ENCODE data around the gene HYAL3.

The HYAL3 gene, protein sequence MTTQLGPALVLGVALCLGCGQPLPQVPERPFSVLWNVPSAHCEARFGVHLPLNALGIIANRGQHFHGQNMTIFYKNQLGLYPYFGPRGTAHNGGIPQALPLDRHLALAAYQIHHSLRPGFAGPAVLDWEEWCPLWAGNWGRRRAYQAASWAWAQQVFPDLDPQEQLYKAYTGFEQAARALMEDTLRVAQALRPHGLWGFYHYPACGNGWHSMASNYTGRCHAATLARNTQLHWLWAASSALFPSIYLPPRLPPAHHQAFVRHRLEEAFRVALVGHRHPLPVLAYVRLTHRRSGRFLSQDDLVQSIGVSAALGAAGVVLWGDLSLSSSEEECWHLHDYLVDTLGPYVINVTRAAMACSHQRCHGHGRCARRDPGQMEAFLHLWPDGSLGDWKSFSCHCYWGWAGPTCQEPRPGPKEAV

DNA sequence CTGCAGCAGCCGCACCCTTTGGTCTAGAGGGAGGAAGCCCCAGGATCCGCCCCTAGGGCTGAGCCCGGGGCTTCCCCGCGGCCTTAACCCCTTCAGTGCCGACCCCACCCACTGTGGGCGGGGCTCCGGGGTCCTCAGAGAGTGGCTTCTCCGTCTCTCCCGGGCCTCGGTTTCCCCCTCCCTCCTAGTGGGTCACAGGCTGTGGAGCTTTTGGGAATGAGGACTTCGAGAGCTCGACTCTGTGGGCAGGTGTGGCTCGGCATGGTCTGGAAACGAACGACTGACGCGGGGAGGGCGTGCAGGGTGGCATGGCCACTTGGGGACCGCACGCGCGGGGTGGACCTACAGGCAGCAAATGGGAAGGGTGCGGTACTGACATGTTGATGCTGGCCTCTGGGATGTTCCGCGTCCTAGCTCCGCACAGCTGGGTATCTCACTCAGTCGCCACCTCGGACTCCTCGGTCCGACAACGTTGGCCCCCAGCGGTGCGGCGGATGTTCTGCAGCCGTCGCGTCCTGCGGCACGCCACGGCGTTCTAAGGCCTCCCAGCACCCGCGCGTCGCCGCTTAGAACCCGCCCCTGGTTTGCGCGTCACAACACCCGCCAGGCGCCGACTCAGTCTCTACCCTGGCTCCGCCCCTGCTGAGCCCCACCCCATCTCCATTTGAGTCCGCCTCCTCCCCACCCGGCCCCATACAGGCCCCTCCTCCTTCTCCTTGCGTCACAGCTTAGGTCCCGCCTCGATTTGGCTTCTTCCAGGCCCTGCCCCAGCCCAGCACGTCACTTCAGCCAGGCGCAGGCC, at the start of gene HYAL3, which contains the start of gene NAA80:
HYAL3 (minus strand) TSS at position 570 of the 802 bp plus-strand sequence. CDS start 3,803 bp downstream, outside the sequence.
NAA80 (minus strand) TSS at position 570 of the 802 bp plus-strand sequence. CDS start 1,942 bp downstream, outside the sequence.
- Mint-ChIP-seq H3K27ac (peak within 1 kb of the TSS; percentile 99), H3K36me3 (ENCODE audit: low read depth) (no peaks in the 10 kb centered on the region), H3K27me3 (no peaks in the 10 kb centered on the region), H3K4me1 (peaks cover 24% of the 10 kb centered on the region), H3K9me3 (no peaks in the 10 kb centered on the region), H3K4me3 (peak within 1 kb of the TSS; percentile 99)
- peak; percentile 99 for DNase-seq
- peak; percentile 86 for ATAC-seq

DNA sequence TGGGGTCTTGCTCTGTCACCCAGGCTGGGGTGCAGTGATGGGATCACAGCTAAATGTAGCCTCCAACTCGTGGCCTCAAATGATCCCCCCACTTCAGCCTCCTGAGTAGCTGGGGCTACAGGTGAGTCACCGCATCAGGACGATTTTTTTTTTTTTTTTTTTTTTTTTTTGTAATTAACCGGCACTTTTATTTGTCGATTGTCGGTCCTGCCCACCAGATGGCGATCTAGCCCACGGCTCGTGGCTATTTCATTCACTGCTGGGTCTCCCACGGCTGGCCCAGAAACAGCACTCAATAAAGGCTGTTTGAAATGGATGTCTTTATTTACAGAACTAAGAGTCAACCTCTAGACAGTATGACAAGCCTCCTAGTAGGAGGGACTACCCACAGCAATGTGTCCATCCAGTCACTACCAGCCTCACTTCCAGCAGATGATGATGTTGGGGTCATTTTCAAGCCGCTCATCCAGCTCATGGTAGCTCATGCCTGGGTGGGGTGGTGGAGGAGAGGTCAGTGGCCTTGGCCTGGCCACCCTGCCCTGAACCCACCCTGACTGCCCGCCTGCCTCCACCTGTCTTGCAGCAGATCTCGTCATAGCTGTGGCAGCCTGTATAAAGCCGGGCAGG, 48.1 kb upstream of the HYAL3 start:
- DNase-seq (peak; percentile 74), ATAC-seq (no peak)
- Mint-ChIP-seq H3K36me3 (ENCODE audit: low read depth) (peaks cover 11% of the 10 kb centered on the region), H3K27me3 (no peaks in the 10 kb centered on the region), H3K4me1 (peaks cover 48% of the 10 kb centered on the region), H3K9me3 (no peaks in the 10 kb centered on the region), H3K4me3 (no peak overlapping the region), H3K27ac (peak overlapping the region; percentile 54)

DNA sequence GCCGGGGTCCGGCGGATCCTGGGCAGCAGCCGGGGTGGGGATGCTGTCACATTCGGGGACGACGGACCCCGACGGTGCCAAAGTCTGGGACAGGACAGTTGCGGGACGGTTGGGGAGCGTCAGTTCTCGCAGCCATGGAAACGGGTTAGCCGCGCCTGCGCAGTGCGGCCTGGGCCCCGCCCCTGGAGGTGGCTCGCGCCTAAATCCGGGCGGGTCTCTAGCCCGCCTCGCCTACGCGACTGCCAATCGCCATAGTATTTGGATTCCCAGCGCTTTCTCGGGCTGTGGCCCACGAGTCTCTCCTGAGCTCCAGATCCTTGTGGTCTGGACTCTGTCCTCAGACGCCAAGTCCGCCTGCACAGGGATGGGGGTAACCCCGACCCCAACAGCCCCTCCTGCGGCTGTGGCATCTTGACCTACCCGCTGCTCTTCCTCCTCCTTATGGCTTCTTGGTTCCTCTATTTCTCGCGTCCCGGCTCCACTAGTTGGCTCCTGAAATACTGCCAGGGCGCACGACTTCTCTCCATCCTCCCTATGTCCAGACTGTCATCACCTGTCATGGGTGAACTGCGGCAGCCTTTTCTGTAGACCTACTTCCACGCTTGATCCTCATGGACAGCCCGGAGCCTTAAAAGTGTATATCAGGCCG, 46.5 kb upstream of the HYAL3 start, which contains the start of gene ZMYND10:
ZMYND10 (minus strand) TSS at position 147 of the 649 bp plus-strand sequence. CDS start 153 bp downstream, outside the sequence.
- H3K4me3 Mint-ChIP-seq = peak within 1 kb of the TSS; percentile 65
- peaks cover 9% of the 10 kb centered on the region for H3K36me3 Mint-ChIP-seq (ENCODE audit: low read depth)
- peaks cover 48% of the 10 kb centered on the region for H3K4me1 Mint-ChIP-seq
- peak; percentile 82 for DNase-seq
- no peaks in the 10 kb centered on the region for H3K27me3 Mint-ChIP-seq
- no peak within 1 kb of the TSS for H3K27ac Mint-ChIP-seq
- peak; percentile 12 for ATAC-seq
- no peaks in the 10 kb centered on the region for H3K9me3 Mint-ChIP-seq

DNA sequence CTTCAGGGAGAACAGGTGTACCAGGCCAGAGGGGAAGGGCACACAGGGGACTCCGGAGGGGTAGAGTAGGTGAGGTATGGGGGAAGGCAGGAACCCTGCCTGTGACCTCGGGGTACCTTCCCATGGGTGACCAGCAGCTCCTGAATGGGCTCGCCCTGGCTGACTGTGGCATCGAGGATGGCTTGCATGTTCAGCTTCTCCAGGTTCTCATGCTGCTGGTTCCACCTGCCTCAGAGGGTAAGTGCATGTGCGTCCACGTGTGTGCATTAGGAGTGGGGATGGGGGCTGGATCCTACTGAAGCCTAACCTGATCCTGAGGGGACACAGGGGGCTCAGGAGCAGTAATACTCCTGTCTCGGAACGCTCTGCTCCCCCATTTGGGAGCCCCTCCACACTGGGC, 45.8 kb upstream of the HYAL3 start:
- DNase-seq (no peak), ATAC-seq (no peak)
- Mint-ChIP-seq H3K9me3 (no peaks in the 10 kb centered on the region), H3K4me1 (peaks cover 44% of the 10 kb centered on the region), H3K4me3 (no peak overlapping the region), H3K27me3 (no peaks in the 10 kb centered on the region), H3K27ac (no peak overlapping the region), H3K36me3 (ENCODE audit: low read depth) (peaks cover 8% of the 10 kb centered on the region)

DNA sequence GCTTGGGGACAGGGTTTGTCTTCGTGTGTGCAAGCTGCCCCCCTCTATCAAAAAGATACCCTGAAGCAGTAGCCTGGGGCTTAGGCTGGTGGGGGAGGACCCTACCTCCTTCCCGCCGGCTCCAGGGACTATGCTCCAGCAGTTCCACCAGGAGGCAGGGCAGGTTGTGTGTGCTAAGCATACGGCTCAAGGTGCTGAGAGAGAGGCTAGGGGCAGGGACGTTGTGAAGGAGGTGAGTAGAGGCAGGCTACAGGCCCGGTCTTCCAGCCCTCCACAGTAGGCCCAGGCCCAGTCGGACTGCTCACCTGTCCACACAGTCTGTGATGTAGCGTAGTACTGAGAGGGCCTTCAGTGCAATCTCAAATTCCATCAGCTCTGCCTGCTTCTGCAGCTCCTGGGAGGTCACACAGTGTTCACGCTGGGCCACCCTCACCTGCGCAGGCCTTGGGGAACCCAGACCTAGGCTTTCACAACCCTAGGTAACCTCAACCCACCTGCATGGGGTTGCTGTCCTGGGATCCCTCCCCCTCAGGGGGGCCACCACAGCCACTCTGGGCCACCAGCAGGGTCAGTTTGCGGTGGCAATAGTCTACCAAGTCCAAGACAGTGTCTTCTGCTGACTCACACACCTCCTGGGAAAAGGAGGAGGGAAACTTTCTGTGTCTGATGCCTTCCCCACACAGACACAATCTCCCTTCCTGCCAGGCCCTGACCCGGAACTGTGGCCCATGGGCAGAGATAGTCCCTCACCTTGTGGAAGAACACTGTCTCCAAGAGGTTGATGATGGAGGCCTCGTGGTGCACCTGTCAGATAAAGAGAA, 43.8 kb upstream of the HYAL3 start:
- H3K9me3 Mint-ChIP-seq = no peaks in the 10 kb centered on the region
- no peaks in the 10 kb centered on the region for H3K27me3 Mint-ChIP-seq
- H3K27ac Mint-ChIP-seq = no peak overlapping the region
- H3K4me1 Mint-ChIP-seq = peaks cover 46% of the 10 kb centered on the region
- DNase-seq (no peak), ATAC-seq (no peak)
- H3K4me3 Mint-ChIP-seq = no peak overlapping the region
- H3K36me3 Mint-ChIP-seq (ENCODE audit: low read depth) = peaks cover 22% of the 10 kb centered on the region

DNA sequence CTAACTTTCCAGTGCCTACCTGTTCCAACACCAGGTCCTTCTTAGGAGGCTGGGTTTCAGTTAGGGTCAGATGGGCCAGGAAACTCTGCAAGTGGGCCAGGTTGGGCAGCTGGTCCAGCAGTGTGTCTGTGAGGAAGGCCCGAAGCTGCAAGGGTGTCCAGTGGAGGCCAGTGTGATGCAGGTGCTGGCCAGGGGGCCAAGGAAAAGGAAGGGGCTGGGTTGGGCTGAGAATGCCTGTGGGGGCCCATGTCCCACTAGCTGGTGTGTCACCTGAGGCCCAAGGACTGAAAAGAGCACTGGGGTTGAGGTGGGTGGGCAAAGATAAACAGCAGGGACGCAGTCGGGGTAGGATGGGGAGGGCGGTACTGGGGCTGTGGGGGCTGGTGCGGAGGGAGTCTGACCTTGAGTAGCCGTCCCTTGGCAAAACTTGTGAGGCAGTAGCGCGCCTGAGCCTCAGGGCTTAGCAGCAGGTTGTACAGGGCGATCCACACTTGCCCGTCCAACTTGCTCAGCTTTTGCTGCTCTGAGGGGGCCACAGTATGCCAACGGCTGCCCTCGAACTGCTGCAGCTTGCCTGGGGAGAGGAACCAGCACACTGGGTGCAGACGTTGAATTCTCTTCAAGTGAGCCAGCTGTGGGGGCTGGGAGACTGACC, 42.9 kb upstream of the HYAL3 start:
- Mint-ChIP-seq H3K9me3 (no peaks in the 10 kb centered on the region), H3K36me3 (ENCODE audit: low read depth) (peaks cover 18% of the 10 kb centered on the region), H3K27ac (no peak overlapping the region), H3K4me1 (peaks cover 40% of the 10 kb centered on the region), H3K27me3 (no peaks in the 10 kb centered on the region), H3K4me3 (no peak overlapping the region)
- no peak for DNase-seq
- no peak for ATAC-seq

DNA sequence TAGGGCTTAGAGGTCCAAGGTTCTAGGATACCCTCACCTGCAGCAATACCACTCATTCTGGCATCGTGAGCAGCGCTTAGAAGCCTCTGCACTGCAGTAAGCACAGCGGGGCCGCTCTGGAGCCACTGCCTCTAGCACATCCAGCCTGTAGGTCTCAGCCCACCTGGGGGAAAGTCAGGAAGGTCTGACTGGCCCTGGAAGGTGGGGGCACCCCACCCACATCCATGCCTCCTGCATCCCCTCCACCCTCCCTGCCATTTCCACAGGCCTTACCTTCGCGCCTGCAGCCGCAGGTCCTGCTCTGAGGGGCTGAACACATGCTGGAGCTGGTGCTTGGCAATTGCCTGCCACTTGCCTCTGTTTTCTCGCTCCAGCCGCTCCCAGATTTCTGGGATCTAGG, 42.3 kb upstream of the HYAL3 start:
- H3K4me1 Mint-ChIP-seq = peaks cover 40% of the 10 kb centered on the region
- no peaks in the 10 kb centered on the region for H3K9me3 Mint-ChIP-seq
- H3K27ac Mint-ChIP-seq = no peak overlapping the region
- peaks cover 20% of the 10 kb centered on the region for H3K36me3 Mint-ChIP-seq (ENCODE audit: low read depth)
- H3K4me3 Mint-ChIP-seq = peak overlapping the region; percentile 98
- no peaks in the 10 kb centered on the region for H3K27me3 Mint-ChIP-seq
- no peak for ATAC-seq
- no peak for DNase-seq

DNA sequence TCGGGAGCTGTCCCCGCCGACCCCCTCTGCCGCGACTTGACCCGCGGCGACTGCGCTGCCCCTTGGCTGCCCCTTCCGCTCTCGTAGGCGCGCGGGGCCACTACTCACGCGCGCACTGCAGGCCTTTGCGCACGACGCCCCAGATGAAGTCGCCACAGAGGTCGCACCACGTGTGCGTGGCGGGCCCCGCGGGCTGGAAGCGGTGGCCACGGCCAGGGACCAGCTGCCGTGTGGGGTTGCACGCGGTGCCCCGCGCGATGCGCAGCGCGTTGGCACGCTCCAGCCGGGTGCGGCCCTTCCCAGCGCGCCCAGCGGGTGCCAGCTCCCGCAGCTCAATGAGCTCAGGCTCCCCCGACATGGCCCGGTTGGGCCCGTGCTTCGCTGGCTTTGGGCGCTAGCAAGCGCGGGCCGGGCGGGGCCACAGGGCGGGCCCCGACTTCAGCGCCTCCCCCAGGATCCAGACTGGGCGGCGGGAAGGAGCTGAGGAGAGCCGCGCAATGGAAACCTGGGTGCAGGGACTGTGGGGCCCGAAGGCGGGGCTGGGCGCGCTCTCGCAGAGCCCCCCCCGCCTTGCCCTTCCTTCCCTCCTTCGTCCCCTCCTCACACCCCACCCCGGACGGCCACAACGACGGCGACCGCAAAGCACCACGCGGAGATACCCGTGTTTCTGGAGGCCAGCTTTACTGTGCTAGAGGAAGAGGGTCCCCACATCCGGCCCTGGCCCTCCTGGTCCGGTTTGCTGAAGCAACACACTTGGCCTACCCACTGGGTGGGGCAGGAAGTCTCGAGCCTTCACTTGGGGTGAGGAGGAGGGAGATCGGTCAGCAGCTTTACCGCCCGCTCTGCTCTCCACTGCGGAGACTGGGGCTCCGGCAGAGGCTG, 41.5 kb upstream of the HYAL3 start, which contains the start of gene RASSF1:
RASSF1 (minus strand) TSS at position 389 of the 882 bp plus-strand sequence; CDS start at position 358, 31 bp downstream.
- ATAC-seq (peak; percentile 51), DNase-seq (peak; percentile 84)
- Mint-ChIP-seq H3K9me3 (no peaks in the 10 kb centered on the region), H3K4me1 (peaks cover 44% of the 10 kb centered on the region), H3K36me3 (ENCODE audit: low read depth) (peaks cover 29% of the 10 kb centered on the region), H3K4me3 (peak within 1 kb of the TSS; percentile 98), H3K27ac (peak within 1 kb of the TSS; percentile 98), H3K27me3 (no peaks in the 10 kb centered on the region)

DNA sequence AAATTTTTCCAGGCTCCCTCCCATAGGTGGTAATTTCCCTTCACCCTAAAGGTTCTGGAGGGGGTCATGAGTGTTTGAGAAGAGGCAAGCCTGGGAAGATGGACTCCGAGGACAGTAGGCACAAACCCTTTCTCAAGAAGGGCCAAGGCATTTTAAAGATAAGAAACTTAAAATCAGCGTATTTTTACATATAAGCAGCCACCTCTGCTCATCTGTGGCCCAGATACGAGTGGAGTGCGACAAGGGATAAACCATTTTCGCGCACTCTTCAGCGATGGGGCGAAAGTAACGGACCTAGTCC, 40.9 kb upstream of the HYAL3 start:
- peak overlapping the region; percentile 98 for H3K4me3 Mint-ChIP-seq
- peaks cover 35% of the 10 kb centered on the region for H3K36me3 Mint-ChIP-seq (ENCODE audit: low read depth)
- no peaks in the 10 kb centered on the region for H3K9me3 Mint-ChIP-seq
- peak overlapping the region; percentile 98 for H3K27ac Mint-ChIP-seq
- peaks cover 47% of the 10 kb centered on the region for H3K4me1 Mint-ChIP-seq
- DNase-seq = no peak
- no peak for ATAC-seq
- H3K27me3 Mint-ChIP-seq = no peaks in the 10 kb centered on the region

DNA sequence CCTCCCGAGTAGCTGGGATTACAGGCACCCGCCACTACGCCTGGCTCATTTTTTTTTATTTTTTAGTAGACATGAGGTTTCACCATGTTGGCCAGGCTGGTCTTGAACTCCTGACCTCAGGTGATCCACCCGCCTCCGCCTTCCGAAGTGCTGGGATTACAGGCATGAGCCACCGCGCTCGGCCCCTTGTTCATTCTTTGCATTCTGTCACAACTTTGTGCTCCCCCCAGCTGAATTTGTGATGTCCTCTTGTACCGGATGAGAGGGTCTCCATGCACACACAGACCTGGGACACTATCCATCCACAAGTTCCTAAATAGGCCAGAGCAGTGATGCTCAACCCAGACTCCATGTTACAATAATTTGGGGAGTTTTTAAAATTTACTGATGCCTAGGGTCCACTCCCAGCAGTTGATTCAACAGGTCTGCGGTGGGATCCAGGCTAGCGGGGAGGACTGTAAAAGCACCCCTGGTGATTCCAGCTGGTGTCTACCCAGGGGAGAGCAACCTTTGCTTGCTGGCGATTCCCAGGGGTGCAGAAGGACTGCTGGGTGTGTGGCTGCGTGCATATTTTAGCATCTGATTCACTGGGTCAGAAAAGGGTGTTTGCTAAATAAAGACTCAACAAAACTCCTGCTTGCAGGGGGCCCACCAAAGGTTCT, 40.4 kb upstream of the HYAL3 start:
- H3K4me1 Mint-ChIP-seq = peaks cover 52% of the 10 kb centered on the region
- no peaks in the 10 kb centered on the region for H3K27me3 Mint-ChIP-seq
- peak overlapping the region; percentile 98 for H3K27ac Mint-ChIP-seq
- H3K36me3 Mint-ChIP-seq (ENCODE audit: low read depth) = peaks cover 37% of the 10 kb centered on the region
- peak overlapping the region; percentile 98 for H3K4me3 Mint-ChIP-seq
- ATAC-seq (no peak), DNase-seq (no peak)
- H3K9me3 Mint-ChIP-seq = no peaks in the 10 kb centered on the region

DNA sequence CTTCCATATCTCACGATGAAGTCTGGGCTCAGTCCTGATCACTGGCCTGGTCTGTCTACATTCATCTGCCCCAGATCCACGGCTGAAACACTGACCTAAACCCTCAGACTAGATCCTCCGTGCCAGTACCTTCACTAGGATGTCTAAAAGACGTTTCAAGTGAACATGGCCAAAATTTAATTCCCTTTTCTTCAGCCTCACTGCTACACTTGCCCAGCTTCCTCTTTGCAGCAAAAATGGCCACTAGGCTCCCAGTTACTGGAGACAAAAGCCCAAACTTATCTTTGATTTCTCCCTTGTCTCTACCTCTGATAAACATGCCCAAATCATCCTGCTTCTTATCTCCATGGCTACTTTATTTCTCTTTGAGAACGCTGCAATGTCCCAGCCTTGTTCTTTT, 39.8 kb upstream of the HYAL3 start:
- DNase-seq (no peak), ATAC-seq (no peak)
- peaks cover 58% of the 10 kb centered on the region for H3K4me1 Mint-ChIP-seq
- H3K4me3 Mint-ChIP-seq = peak overlapping the region; percentile 98
- H3K27ac Mint-ChIP-seq = peak overlapping the region; percentile 98
- peaks cover 44% of the 10 kb centered on the region for H3K36me3 Mint-ChIP-seq (ENCODE audit: low read depth)
- H3K27me3 Mint-ChIP-seq = no peaks in the 10 kb centered on the region
- H3K9me3 Mint-ChIP-seq = no peaks in the 10 kb centered on the region

Data from activated naive CD8-positive, alpha-beta T cell treated with anti-CD3 and anti-CD28 coated beads, Interleukin-2, amount 50 U/mL, for 24 hours (primary cell).